ENCODE data around the gene TMPRSS9.

TMPRSS9 gene

GRCh38 chr19:2355168-2356035, 4.7 kb upstream of the TMPRSS9 start:
- Mint-ChIP-seq H3K36me3 (ENCODE audit: low read depth) (peaks cover 27% of the 10 kb centered on the region), H3K27ac (no peak overlapping the region), H3K4me1 (ENCODE audit: low read depth) (no peaks in the 10 kb centered on the region), H3K9me3 (no peaks in the 10 kb centered on the region), H3K27me3 (peaks cover 21% of the 10 kb centered on the region), H3K4me3 (no peak overlapping the region)
- intact Hi-C loops (cut with micrococcal nuclease) = no loop called here

- Mint-ChIP-seq H3K36me3 (ENCODE audit: low read depth) (peaks cover 25% of the 10 kb centered on the region), H3K4me1 (ENCODE audit: low read depth) (no peaks in the 10 kb centered on the region), H3K9me3 (no peaks in the 10 kb centered on the region), H3K27ac (no peak overlapping the region), H3K27me3 (peaks cover 26% of the 10 kb centered on the region), H3K4me3 (no peak overlapping the region)
- intact Hi-C loops (cut with micrococcal nuclease) = no loop called here
Measured at GRCh38 chr19:2356036-2356646, 3.9 kb upstream of the TMPRSS9 start.

- intact Hi-C loops (cut with micrococcal nuclease) = no loop called here
- peaks cover 26% of the 10 kb centered on the region for H3K27me3 Mint-ChIP-seq
- no peaks in the 10 kb centered on the region for H3K9me3 Mint-ChIP-seq
- no peaks in the 10 kb centered on the region for H3K4me1 Mint-ChIP-seq (ENCODE audit: low read depth)
- no peak overlapping the region for H3K4me3 Mint-ChIP-seq
- peaks cover 21% of the 10 kb centered on the region for H3K36me3 Mint-ChIP-seq (ENCODE audit: low read depth)
- no peak overlapping the region for H3K27ac Mint-ChIP-seq
Measured at GRCh38 chr19:2357279-2358206, 2.5 kb upstream of the TMPRSS9 start.

GRCh38 chr19:2358548-2359173, 1.4 kb upstream of the TMPRSS9 start:
- no peak overlapping the region for H3K27ac Mint-ChIP-seq
- H3K4me3 Mint-ChIP-seq = no peak overlapping the region
- intact Hi-C loops (cut with micrococcal nuclease) = no loop called here
- H3K36me3 Mint-ChIP-seq (ENCODE audit: low read depth) = peaks cover 10% of the 10 kb centered on the region
- no peaks in the 10 kb centered on the region for H3K4me1 Mint-ChIP-seq (ENCODE audit: low read depth)
- peaks cover 26% of the 10 kb centered on the region for H3K27me3 Mint-ChIP-seq
- H3K9me3 Mint-ChIP-seq = no peaks in the 10 kb centered on the region

GRCh38 chr19:2360833-2361232, 768 bp downstream of the TMPRSS9 start:
- Mint-ChIP-seq H3K4me1 (ENCODE audit: low read depth) (no peaks in the 10 kb centered on the region), H3K9me3 (no peaks in the 10 kb centered on the region), H3K4me3 (no peak overlapping the region), H3K27me3 (peaks cover 44% of the 10 kb centered on the region), H3K36me3 (ENCODE audit: low read depth) (no peaks in the 10 kb centered on the region), H3K27ac (no peak overlapping the region)
- intact Hi-C loops (cut with micrococcal nuclease) = no loop called here

- no peaks in the 10 kb centered on the region for H3K4me1 Mint-ChIP-seq (ENCODE audit: low read depth)
- peaks cover 47% of the 10 kb centered on the region for H3K27me3 Mint-ChIP-seq
- intact Hi-C loops (cut with micrococcal nuclease) = no loop called here
- no peaks in the 10 kb centered on the region for H3K9me3 Mint-ChIP-seq
- no peak overlapping the region for H3K27ac Mint-ChIP-seq
- no peak overlapping the region for H3K4me3 Mint-ChIP-seq
- H3K36me3 Mint-ChIP-seq (ENCODE audit: low read depth) = no peaks in the 10 kb centered on the region
Measured at GRCh38 chr19:2361246-2362045, 1.4 kb downstream of the TMPRSS9 start.

- Mint-ChIP-seq H3K27ac (no peak overlapping the region), H3K36me3 (ENCODE audit: low read depth) (no peaks in the 10 kb centered on the region), H3K9me3 (no peaks in the 10 kb centered on the region), H3K4me1 (ENCODE audit: low read depth) (no peaks in the 10 kb centered on the region), H3K27me3 (peaks cover 49% of the 10 kb centered on the region), H3K4me3 (no peak overlapping the region)
- intact Hi-C loops (cut with micrococcal nuclease) = no loop called here
Measured at GRCh38 chr19:2362046-2362969, 2.2 kb downstream of the TMPRSS9 start.

- no peak overlapping the region for H3K4me3 Mint-ChIP-seq
- intact Hi-C loops (cut with micrococcal nuclease) = no loop called here
- H3K27ac Mint-ChIP-seq = no peak overlapping the region
- H3K9me3 Mint-ChIP-seq = no peaks in the 10 kb centered on the region
- H3K4me1 Mint-ChIP-seq (ENCODE audit: low read depth) = no peaks in the 10 kb centered on the region
- peaks cover 49% of the 10 kb centered on the region for H3K27me3 Mint-ChIP-seq
- no peaks in the 10 kb centered on the region for H3K36me3 Mint-ChIP-seq (ENCODE audit: low read depth)
Measured at GRCh38 chr19:2362970-2363300, 2.9 kb downstream of the TMPRSS9 start.

GRCh38 chr19:2363419-2363818, 3.4 kb downstream of the TMPRSS9 start:
- no peak overlapping the region for H3K27ac Mint-ChIP-seq
- H3K27me3 Mint-ChIP-seq = peaks cover 50% of the 10 kb centered on the region
- H3K9me3 Mint-ChIP-seq = no peaks in the 10 kb centered on the region
- intact Hi-C loops (cut with micrococcal nuclease) = no loop called here
- no peak overlapping the region for H3K4me3 Mint-ChIP-seq
- H3K4me1 Mint-ChIP-seq (ENCODE audit: low read depth) = no peaks in the 10 kb centered on the region
- no peaks in the 10 kb centered on the region for H3K36me3 Mint-ChIP-seq (ENCODE audit: low read depth)

- H3K4me1 Mint-ChIP-seq (ENCODE audit: low read depth) = no peaks in the 10 kb centered on the region
- H3K36me3 Mint-ChIP-seq (ENCODE audit: low read depth) = no peaks in the 10 kb centered on the region
- no peak overlapping the region for H3K27ac Mint-ChIP-seq
- no peak overlapping the region for H3K4me3 Mint-ChIP-seq
- H3K9me3 Mint-ChIP-seq = no peaks in the 10 kb centered on the region
- intact Hi-C loops (cut with micrococcal nuclease) = no loop called here
- H3K27me3 Mint-ChIP-seq = peaks cover 42% of the 10 kb centered on the region
Measured at GRCh38 chr19:2365201-2365970, 5.3 kb downstream of the TMPRSS9 start.

- H3K4me1 Mint-ChIP-seq (ENCODE audit: low read depth) = peaks cover 14% of the 10 kb centered on the region
- H3K4me3 Mint-ChIP-seq = no peak overlapping the region
- intact Hi-C loops (cut with micrococcal nuclease) = no loop called here
- no peaks in the 10 kb centered on the region for H3K9me3 Mint-ChIP-seq
- H3K36me3 Mint-ChIP-seq (ENCODE audit: low read depth) = no peaks in the 10 kb centered on the region
- peaks cover 40% of the 10 kb centered on the region for H3K27me3 Mint-ChIP-seq
- H3K27ac Mint-ChIP-seq = no peak overlapping the region
Measured at GRCh38 chr19:2371656-2372055, 11.6 kb downstream of the TMPRSS9 start.

GRCh38 chr19:2372076-2372612, 12.1 kb downstream of the TMPRSS9 start:
- Mint-ChIP-seq H3K36me3 (ENCODE audit: low read depth) (no peaks in the 10 kb centered on the region), H3K4me1 (ENCODE audit: low read depth) (peaks cover 14% of the 10 kb centered on the region), H3K27ac (no peak overlapping the region), H3K4me3 (no peak overlapping the region), H3K9me3 (no peaks in the 10 kb centered on the region), H3K27me3 (peaks cover 41% of the 10 kb centered on the region)
- intact Hi-C loops (cut with micrococcal nuclease) = no loop called here
